ENCODE measurements around the gene NEAT1.

- TF ChIP-seq CTCF (IDR thresholded peaks at IDR 0.05; ENCODE audit: low read length) (no peak), EZH2 (optimal IDR thresholded peaks at IDR 0.05; ENCODE audit: low read depth, low read length) (no peak), EZH2phosphoT487 (IDR thresholded peaks at IDR 0.05; ENCODE audit: low read length) (no peak)
Observed at GRCh38 chr11:65476632-65477148, 54.1 kb downstream of the NEAT1 start.
